OCI-LY1 (cell line): ENCODE data around the gene ME1.

Experiments used
- H2AFZ ChIP-seq: fragments of 200-600 bp; sonication (generic), shearing (Covaris generic); 2 replicates; pipeline ENCODE4 v1.6.0; 2014; ENCODE audit warnings: antibody characterized with exemption, mild to moderate bottlenecking, low read length
- H3F3A ChIP-seq: fragments of 200-600 bp; sonication (generic), shearing (Covaris generic); 2 replicates; pipeline ENCODE4 v1.6.0; 2014; ENCODE audit warnings: mild to moderate bottlenecking, antibody characterized with exemption, low read length, moderate library complexity; ENCODE audit not compliant: insufficient read depth
- H3K27ac ChIP-seq: fragments of 200-600 bp; sonication (generic); 2 replicates; pipeline ENCODE4 v1.5.1; 2014; ENCODE audit warnings: low read length, mixed run types, mild to moderate bottlenecking, low read depth; ENCODE audit not compliant: poor library complexity, severe bottlenecking
- H3K27me3 ChIP-seq: fragments of 200-600 bp; sonication (generic); 2 replicates; pipeline ENCODE4 v1.6.0; 2014; ENCODE audit warnings: antibody characterized with exemption, mild to moderate bottlenecking, low read length, moderate library complexity; ENCODE audit not compliant: insufficient read depth
- H3K36me3 ChIP-seq: fragments of 200-600 bp; sonication (generic); 2 replicates; pipeline ENCODE4 v1.6.1; 2014; ENCODE audit warnings: mild to moderate bottlenecking, antibody characterized with exemption, low read length, moderate library complexity, mixed read lengths; ENCODE audit not compliant: insufficient read depth
- H3K4me1 ChIP-seq: fragments of 200-600 bp; sonication (generic); 2 replicates; pipeline ENCODE4 v1.5.1; 2014; ENCODE audit warnings: mild to moderate bottlenecking, low read length, moderate library complexity; ENCODE audit not compliant: insufficient read depth, severe bottlenecking
- H3K4me2 ChIP-seq: fragments of 200-600 bp; sonication (generic), shearing (Covaris generic); 2 replicates; pipeline ENCODE4 v1.6.1; 2014; ENCODE audit warnings: low read length
- H3K4me3 ChIP-seq: fragments of 200-600 bp; sonication (generic); 2 replicates; pipeline ENCODE4 v1.5.1; 2014; ENCODE audit warnings: low read length, low read depth, mild to moderate bottlenecking, mixed read lengths; ENCODE audit not compliant: poor library complexity, severe bottlenecking
- H3K79me2 ChIP-seq: fragments of 200-600 bp; shearing (Covaris generic); 2 replicates; pipeline ENCODE4 v1.6.1; 2016; ENCODE audit warnings: mixed run types, low read length, mixed read lengths; ENCODE audit not compliant: insufficient read depth
- H3K9ac ChIP-seq: fragments of 200-600 bp; sonication (generic), shearing (Covaris generic); 2 replicates; pipeline ENCODE4 v1.6.1; 2014; ENCODE audit warnings: mild to moderate bottlenecking, low read length, mixed read lengths
- H3K9me2 ChIP-seq: fragments of 200-600 bp; sonication (generic), shearing (Covaris generic); 2 replicates; pipeline ENCODE4 v1.6.1; 2014; ENCODE audit warnings: low read depth, mild to moderate bottlenecking, low read length, mixed read lengths
- H3K9me3 ChIP-seq: fragments of 200-600 bp; shearing (Covaris generic); 2 replicates; pipeline ENCODE4 v1.6.1; 2014; ENCODE audit warnings: low read length, mixed read lengths
- H4K20me1 ChIP-seq: fragments of 200-600 bp; sonication (generic), shearing (Covaris generic); 2 replicates; pipeline ENCODE4 v1.6.0; 2016; ENCODE audit warnings: mild to moderate bottlenecking, low read length; ENCODE audit not compliant: insufficient read depth
- EZH2 ChIP-seq: fragments of 200-600 bp; sonication (generic), shearing (Covaris generic); IDR thresholded peaks from 2 replicates; pipeline ENCODE4 v1.8.0; 2017; ENCODE audit warnings: borderline replicate concordance, mixed run types, mild to moderate bottlenecking, antibody characterized with exemption, low read length, moderate library complexity, mixed read lengths
- TF ChIP-seq, protein P1 (sequence below): fragments of 200-600 bp; sonication (generic), shearing (Covaris generic); IDR thresholded peaks from 2 replicates; pipeline ENCODE4 v1.5.1; 2017; ENCODE audit warnings: mild to moderate bottlenecking, antibody characterized with exemption, low read length, moderate library complexity, mixed read lengths

Gene ME1

GRCh38 chr6:83311231-83311630, 119.6 kb downstream of the ME1 start:
- H3K9ac ChIP-seq = no peak overlapping the region
- TF ChIP-seq EZH2 = no peak
- TF ChIP-seq, protein P1, sequence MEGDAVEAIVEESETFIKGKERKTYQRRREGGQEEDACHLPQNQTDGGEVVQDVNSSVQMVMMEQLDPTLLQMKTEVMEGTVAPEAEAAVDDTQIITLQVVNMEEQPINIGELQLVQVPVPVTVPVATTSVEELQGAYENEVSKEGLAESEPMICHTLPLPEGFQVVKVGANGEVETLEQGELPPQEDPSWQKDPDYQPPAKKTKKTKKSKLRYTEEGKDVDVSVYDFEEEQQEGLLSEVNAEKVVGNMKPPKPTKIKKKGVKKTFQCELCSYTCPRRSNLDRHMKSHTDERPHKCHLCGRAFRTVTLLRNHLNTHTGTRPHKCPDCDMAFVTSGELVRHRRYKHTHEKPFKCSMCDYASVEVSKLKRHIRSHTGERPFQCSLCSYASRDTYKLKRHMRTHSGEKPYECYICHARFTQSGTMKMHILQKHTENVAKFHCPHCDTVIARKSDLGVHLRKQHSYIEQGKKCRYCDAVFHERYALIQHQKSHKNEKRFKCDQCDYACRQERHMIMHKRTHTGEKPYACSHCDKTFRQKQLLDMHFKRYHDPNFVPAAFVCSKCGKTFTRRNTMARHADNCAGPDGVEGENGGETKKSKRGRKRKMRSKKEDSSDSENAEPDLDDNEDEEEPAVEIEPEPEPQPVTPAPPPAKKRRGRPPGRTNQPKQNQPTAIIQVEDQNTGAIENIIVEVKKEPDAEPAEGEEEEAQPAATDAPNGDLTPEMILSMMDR = no peak
- H3K27ac ChIP-seq = no peak overlapping the region
- no peaks in the 10 kb centered on the region for H3K79me2 ChIP-seq
- H3K27me3 ChIP-seq = no peaks in the 10 kb centered on the region
- no peaks in the 10 kb centered on the region for H3K9me2 ChIP-seq
- no peaks in the 10 kb centered on the region for H3F3A ChIP-seq
- no peaks in the 10 kb centered on the region for H4K20me1 ChIP-seq
- H3K4me1 ChIP-seq = no peaks in the 10 kb centered on the region
- no peaks in the 10 kb centered on the region for H3K9me3 ChIP-seq
- no peak overlapping the region for H3K4me2 ChIP-seq
- no peak overlapping the region for H3K4me3 ChIP-seq
- H2AFZ ChIP-seq = no peak overlapping the region
- H3K36me3 ChIP-seq = no peaks in the 10 kb centered on the region

GRCh38 chr6:83310046-83310445, 120.8 kb downstream of the ME1 start:
- H3K9ac ChIP-seq = no peak overlapping the region

GRCh38 chr6:83309344-83309743, 121.5 kb downstream of the ME1 start:
- H3K36me3 ChIP-seq = no peaks in the 10 kb centered on the region
- H4K20me1 ChIP-seq = no peaks in the 10 kb centered on the region
- no peaks in the 10 kb centered on the region for H3K27me3 ChIP-seq
- no peak overlapping the region for H3K4me2 ChIP-seq
- H3K27ac ChIP-seq = no peak overlapping the region
- TF ChIP-seq, protein P1 = no peak
- no peak for TF ChIP-seq EZH2
- no peaks in the 10 kb centered on the region for H3K4me1 ChIP-seq
- H2AFZ ChIP-seq = no peak overlapping the region
- no peaks in the 10 kb centered on the region for H3K9me2 ChIP-seq
- no peaks in the 10 kb centered on the region for H3F3A ChIP-seq
- no peaks in the 10 kb centered on the region for H3K79me2 ChIP-seq
- no peaks in the 10 kb centered on the region for H3K9me3 ChIP-seq
- H3K9ac ChIP-seq = no peak overlapping the region
- H3K4me3 ChIP-seq = no peak overlapping the region

More at GRCh38 chr6:83310046-83310445, 120.8 kb downstream of the ME1 start:
- Histone ChIP-seq H3K36me3 (no peaks in the 10 kb centered on the region), H3K4me3 (no peak overlapping the region), H4K20me1 (no peaks in the 10 kb centered on the region), H3K27me3 (no peaks in the 10 kb centered on the region), H3K9me3 (no peaks in the 10 kb centered on the region), H3K9me2 (no peaks in the 10 kb centered on the region), H3F3A (no peaks in the 10 kb centered on the region), H3K79me2 (no peaks in the 10 kb centered on the region), H2AFZ (no peak overlapping the region), H3K4me1 (no peaks in the 10 kb centered on the region), H3K4me2 (no peak overlapping the region), H3K27ac (no peak overlapping the region)
- TF ChIP-seq, protein P1 = no peak
